ENCODE measurements around the gene MAPRE2.

The MAPRE2 gene

DNA sequence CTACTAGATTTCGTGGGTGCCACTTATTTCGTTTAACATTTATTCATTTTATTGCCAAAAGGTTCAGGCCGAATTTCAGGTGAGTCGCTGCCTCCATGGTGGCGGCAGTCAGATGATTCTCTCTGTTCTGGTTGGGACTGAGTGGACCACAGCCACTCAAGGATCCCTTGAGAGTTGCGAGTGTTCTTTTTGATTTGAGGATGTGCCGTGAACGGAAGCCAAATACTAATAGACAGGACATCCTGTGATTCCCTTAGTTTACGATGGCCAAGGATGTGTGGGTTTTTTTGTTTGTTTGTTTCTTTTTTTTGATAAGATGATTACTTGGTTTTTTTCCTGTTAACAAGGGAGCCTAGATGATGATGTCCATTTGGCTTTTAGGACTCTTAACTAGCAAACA is 13.2 kb downstream of the MAPRE2 start:
- Histone ChIP-seq H3K4me1 (ENCODE audit: control insufficient read depth in 1 of 2, insufficient read depth in 1 of 2, low read depth in 1 of 2, low read length in 1 of 2) (peaks cover 20 to 24% of the 10 kb centered on the region in 2 experiments), H3K36me3 (no peaks in the 10 kb centered on the region), H3K4me3 (ENCODE audit: low read depth in 1 of 2, low read length in 1 of 2) (no peak overlapping the region), H3K27me3 (no peaks in the 10 kb centered on the region), H3K9me3 (no peaks in the 10 kb centered on the region), H3K27ac (no peak overlapping the region)
- no peak for TF ChIP-seq CTCF (IDR thresholded peaks at IDR 0.05)

DNA sequence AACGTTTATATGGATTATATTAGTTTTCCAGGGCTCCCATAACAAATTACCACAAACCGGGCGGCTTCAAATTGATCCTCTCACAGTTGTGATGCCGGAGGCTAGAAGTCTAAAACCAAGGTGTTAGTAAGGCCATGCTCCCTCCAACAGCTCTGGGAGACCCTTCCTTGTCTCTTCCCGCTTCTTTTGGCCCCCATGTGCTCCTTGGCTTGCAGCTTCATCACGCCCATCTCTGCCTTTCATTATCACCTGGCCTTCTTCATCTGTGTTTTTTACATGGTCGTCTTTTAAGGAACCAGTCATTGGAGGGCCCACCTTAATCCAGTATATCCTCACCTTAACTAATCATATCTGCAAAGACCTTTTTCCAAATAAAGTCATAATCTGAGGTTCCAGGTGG is 13.9 kb downstream of the MAPRE2 start:
- Histone ChIP-seq H3K9me3 (no peaks in the 10 kb centered on the region), H3K27me3 (no peaks in the 10 kb centered on the region), H3K4me1 (ENCODE audit: control insufficient read depth in 1 of 2, insufficient read depth in 1 of 2, low read depth in 1 of 2, low read length in 1 of 2) (peaks cover 13 to 17% of the 10 kb centered on the region in 2 experiments), H3K36me3 (no peaks in the 10 kb centered on the region), H3K4me3 (ENCODE audit: low read depth in 1 of 2, low read length in 1 of 2) (no peak overlapping the region), H3K27ac (no peak overlapping the region)
- TF ChIP-seq CTCF (IDR thresholded peaks at IDR 0.05): no peak

DNA sequence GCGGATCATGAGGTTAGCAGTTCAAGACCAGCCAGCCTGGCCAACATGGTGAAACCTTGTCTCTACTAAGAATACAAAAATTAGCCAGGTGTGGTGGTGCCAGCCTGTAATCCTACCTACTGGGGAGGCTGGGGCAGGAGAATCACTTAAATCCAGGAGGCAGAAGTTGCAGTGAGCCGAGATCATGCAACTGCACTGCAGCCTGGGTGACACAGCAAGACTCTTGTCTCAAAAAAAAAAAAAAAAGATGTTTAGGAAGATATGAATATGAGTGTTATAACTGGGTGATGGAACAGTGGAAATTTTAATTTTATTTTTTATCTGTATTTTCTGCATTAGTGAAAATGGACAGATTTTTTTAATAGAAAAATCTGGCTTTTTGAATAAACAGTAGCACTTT is 14.5 kb downstream of the MAPRE2 start:
- Histone ChIP-seq H3K4me1 (ENCODE audit: control insufficient read depth in 1 of 2, insufficient read depth in 1 of 2, low read depth in 1 of 2, low read length in 1 of 2) (peaks cover 6 to 10% of the 10 kb centered on the region in 2 experiments), H3K27ac (no peak overlapping the region), H3K36me3 (no peaks in the 10 kb centered on the region), H3K27me3 (no peaks in the 10 kb centered on the region), H3K9me3 (no peaks in the 10 kb centered on the region), H3K4me3 (ENCODE audit: low read depth in 1 of 2, low read length in 1 of 2) (no peak overlapping the region)
- no peak for TF ChIP-seq CTCF (IDR thresholded peaks at IDR 0.05)

DNA sequence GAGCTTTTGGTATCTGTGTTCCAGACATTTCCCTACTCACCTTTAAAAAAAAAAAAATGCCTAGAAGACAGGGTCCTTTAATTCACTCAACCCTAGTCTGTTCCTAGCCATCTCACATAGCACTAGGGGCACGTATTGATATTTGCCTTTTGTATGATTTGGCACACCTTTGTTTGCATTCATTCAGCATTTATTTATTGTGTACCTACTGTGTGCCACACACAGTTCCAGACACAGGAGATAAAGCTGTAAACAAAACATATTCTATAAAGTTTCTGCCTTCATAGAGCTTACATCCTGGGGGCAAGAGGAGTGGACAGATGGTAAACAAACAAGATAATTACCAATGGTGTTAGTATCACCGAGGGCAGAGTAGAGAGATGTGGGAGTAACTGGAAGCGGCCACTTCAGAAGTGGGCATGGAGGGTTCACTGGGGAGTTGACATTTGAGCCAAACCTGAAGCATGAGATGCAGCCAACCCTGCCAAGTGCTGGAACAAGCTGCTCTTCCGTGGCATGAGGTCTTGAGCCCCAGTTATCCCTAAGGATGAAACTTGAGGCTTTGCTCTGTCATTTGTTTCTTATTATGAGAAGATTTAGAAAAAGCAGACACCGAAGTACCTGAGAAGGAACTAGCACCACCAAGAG is 18.2 kb downstream of the MAPRE2 start:
- H3K27ac ChIP-seq: no peak overlapping the region
- no peaks in the 10 kb centered on the region for H3K4me1 ChIP-seq (ENCODE audit: control insufficient read depth in 1 of 2, insufficient read depth in 1 of 2, low read depth in 1 of 2, low read length in 1 of 2)
- no peak for TF ChIP-seq CTCF (IDR thresholded peaks at IDR 0.05)
- no peaks in the 10 kb centered on the region for H3K27me3 ChIP-seq
- H3K9me3 ChIP-seq: no peaks in the 10 kb centered on the region
- no peaks in the 10 kb centered on the region for H3K36me3 ChIP-seq
- no peak overlapping the region for H3K4me3 ChIP-seq (ENCODE audit: low read depth in 1 of 2, low read length in 1 of 2)

DNA sequence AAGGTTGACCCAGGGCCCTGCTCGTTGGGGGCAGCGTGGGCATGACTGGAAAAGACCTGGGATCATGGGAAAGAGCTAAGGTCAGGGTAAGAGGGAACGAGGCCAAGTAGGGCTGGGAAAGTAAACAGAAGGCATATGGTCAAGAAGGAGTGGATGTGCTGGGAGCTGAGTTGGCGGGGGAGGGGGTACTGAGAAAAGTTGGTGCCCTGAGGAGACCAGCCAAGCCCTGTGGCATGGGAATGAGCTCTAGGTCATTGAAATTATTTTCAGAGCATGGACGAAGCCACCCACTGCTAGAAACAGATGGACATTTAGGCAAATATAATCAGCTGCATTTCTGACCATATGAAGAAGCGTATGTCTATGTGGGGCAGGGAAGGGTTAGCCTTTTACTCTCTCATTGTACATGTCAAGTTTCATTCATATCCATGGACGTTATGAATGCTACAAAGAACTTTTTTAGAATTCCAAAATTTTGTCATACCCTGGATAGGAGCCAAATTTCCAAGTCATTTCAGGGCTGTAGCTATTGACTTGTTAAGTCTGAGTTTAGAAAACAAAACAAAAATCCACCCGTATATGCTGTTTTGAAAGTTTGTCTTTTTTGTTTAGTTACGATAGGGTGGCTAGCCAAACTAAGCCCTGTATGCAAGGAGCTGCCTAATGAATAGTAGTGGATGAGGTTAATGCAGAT is 19.1 kb downstream of the MAPRE2 start:
- Histone ChIP-seq H3K9me3 (no peaks in the 10 kb centered on the region), H3K27me3 (no peaks in the 10 kb centered on the region), H3K4me1 (ENCODE audit: control insufficient read depth in 1 of 2, insufficient read depth in 1 of 2, low read depth in 1 of 2, low read length in 1 of 2) (no peaks in the 10 kb centered on the region), H3K4me3 (ENCODE audit: low read depth in 1 of 2, low read length in 1 of 2) (no peak overlapping the region), H3K36me3 (no peaks in the 10 kb centered on the region), H3K27ac (no peak overlapping the region)
- no peak for TF ChIP-seq CTCF (IDR thresholded peaks at IDR 0.05)
